CD4-positive, alpha-beta T cell treated with Interleukin-15 for 1 hour (primary cell): ENCODE measurements around the gene TRIM28.
A peak's percentile ranks its signal among the peaks of the same experiment; 100 is the strongest.
"Not testable (repeated sequence)": the region's sequence is repeated elsewhere in the genome, so short reads cannot be mapped to it uniquely, and the experiment has no call there.

ENCODE experiments used
- DNase-seq: peaks from one replicate; pipeline ENCODE4 v3.0.0-alpha.2; 2020

TRIM28 gene

GRCh38 chr19:58561373-58562121 is 17.7 kb downstream of the TRIM28 start:
- no peak for DNase-seq

- peak; percentile 37 for DNase-seq
Observed at GRCh38 chr19:58562122-58563033, 18.5 kb downstream of the TRIM28 start.

- peak; percentile 56 for DNase-seq
Observed at GRCh38 chr19:58563034-58563573, 19.2 kb downstream of the TRIM28 start.

GRCh38 chr19:58563823-58564222 is 20.0 kb downstream of the TRIM28 start:
- no peak for DNase-seq

GRCh38 chr19:58566989-58567388 is 23.1 kb downstream of the TRIM28 start:
- DNase-seq, result no peak

GRCh38 chr19:58568453-58569130 is 24.7 kb downstream of the TRIM28 start:
- peak; percentile 11 for DNase-seq

- peak; percentile 12 for DNase-seq
Observed at GRCh38 chr19:58569191-58569942, 25.5 kb downstream of the TRIM28 start.

GRCh38 chr19:58569943-58570670 is 26.2 kb downstream of the TRIM28 start:
- DNase-seq, result peak; percentile 13

GRCh38 chr19:58570770-58571574 is 27.1 kb downstream of the TRIM28 start:
- peak; percentile 14 for DNase-seq

GRCh38 chr19:58571575-58571947 is 27.7 kb downstream of the TRIM28 start:
- peak; percentile 15 for DNase-seq

- peak; percentile 32 for DNase-seq
Observed at GRCh38 chr19:58572026-58572817, 28.4 kb downstream of the TRIM28 start.

GRCh38 chr19:58572818-58573657 is 29.2 kb downstream of the TRIM28 start, which contains the start of gene MZF1:
Gene MZF1 (minus strand): TSS chr19:58573335. CDS start chr19:58571389, 1,946 bp downstream.
- DNase-seq, result peak; percentile 100

- DNase-seq, result no peak
Observed at GRCh38 chr19:58573658-58574164, 29.8 kb downstream of the TRIM28 start.

GRCh38 chr19:58575183-58576041 is 31.5 kb downstream of the TRIM28 start:
- peak; percentile 88 for DNase-seq

GRCh38 chr19:58577581-58577980 is 33.7 kb downstream of the TRIM28 start:
- DNase-seq, result not testable (repeated sequence)

- DNase-seq, result peak; percentile 16
Observed at GRCh38 chr19:58578012-58578925, 34.4 kb downstream of the TRIM28 start.
